Gastrocnemius medialis (tissue), 4 donors: ENCODE results near the gene POLR3H. TPM values are rescaled to one million over a fixed set of nuclear protein-coding genes. Genes with fewer than 3 reads are reported as not detected.
"Not testable (repeated sequence)": the region's sequence is repeated elsewhere in the genome, so short reads cannot be mapped to it uniquely, and the experiment has no call there.

ENCODE experiments used
- ATAC-seq, 2 donors: fragments of 150-250 bp; one replicate each; pipeline ENCODE4 v1.9.1; 2016
- DNase-seq, 2 donors: peaks; one replicate each; pipeline ENCODE4 v3.0.0-alpha.2; 2019
- H3K27ac ChIP-seq, 4 donors: fragments of 200-600 bp; sonication (generic); 1 replicate in 1 of 4; 2 replicates in 3 of 4; pipeline ENCODE4 v1.5.1; 2016 to 2018; ENCODE audit warnings: mild to moderate bottlenecking in 2 of 4, moderate library complexity in 1 of 4
- H3K27me3 ChIP-seq, 3 donors: fragments of 200-600 bp; sonication (generic) in 2 of 3; 1 replicate in 1 of 3; 2 replicates in 2 of 3; pipeline versions ENCODE4 v1.5.1 to v1.6.0; 2016 to 2019; ENCODE audit warnings: mild to moderate bottlenecking in 1 of 3, moderate library complexity in 1 of 3
- H3K36me3 ChIP-seq, 2 donors: fragments of 200-600 bp; sonication (generic) in 1 of 2; one replicate each; pipeline ENCODE4 v1.5.1; 2017 to 2018
- H3K4me1 ChIP-seq, 2 donors: fragments of 200-600 bp; sonication (generic) in 1 of 2; one replicate each; pipeline ENCODE4 v1.5.1; 2016 to 2017; ENCODE audit warnings: mild to moderate bottlenecking in 2 of 2
- H3K4me3 ChIP-seq, 4 donors: fragments of 200-600 bp; sonication (generic) in 3 of 4; 1 replicate in 1 of 4; 2 replicates in 3 of 4; pipeline ENCODE4 v1.5.1; 2016 to 2019; ENCODE audit warnings: mild to moderate bottlenecking in 2 of 4
- H3K9me3 ChIP-seq, 3 donors: fragments of 200-600 bp; sonication (generic) in 2 of 3; 1 replicate in 1 of 3; 2 replicates in 2 of 3; pipeline ENCODE4 v1.5.1; 2016 to 2019
- POLR2A ChIP-seq, 2 donors: fragments of 450-650 bp; IDR thresholded peaks; one replicate each; pipeline ENCODE4 v1.6.1; 2017; ENCODE audit warnings: antibody characterized with exemption in 2 of 2, mild to moderate bottlenecking in 2 of 2, moderate library complexity in 2 of 2
- in situ Hi-C, 4 donors: fragments of 200-750 bp; cut with MboI; loops; one replicate each; pipeline versions ENCODE4 v1.15.0 to v1.8.0; 2017; ENCODE audit warnings: low sequenced_read_pairs in 4 of 4
- intact Hi-C: fragments of 100-400 bp; cut with DNase I; formaldehyde crosslinking; loops from one replicate; pipeline ENCODE4 v1.15.1; 2023; ENCODE audit warnings: low total_unique reads
- total RNA-seq, 4 donors: library from RNA; depleted of rRNA; stranded (reverse); fragments of >200 nt; gene quantifications; one replicate each; pipeline versions ENCODE4 v1.1.0 to v1.2.3, GENCODE V29; 2016
- TF ChIP-seq, protein P1 (sequence below), 5 experiments: fragments of 450-650 bp in 3 of 5; fragments of 200-600 bp in 2 of 5; sonication (generic) in 2 of 5; IDR thresholded peaks in 4 of 5; conservative IDR thresholded peaks in 1 of 5; 1 replicate in 4 of 5; 2 replicates in 1 of 5; pipeline ENCODE4 v1.5.1; 2016 to 2019; ENCODE audit warnings: antibody characterized with exemption in 5 of 5, mild to moderate bottlenecking in 3 of 5, moderate library complexity in 3 of 5

Gene POLR3H
- total RNA-seq, 4 donors from 2014 or later, result 5.7 to 11.0 (median 6.9) TPM

- H3K4me1 ChIP-seq, result peaks cover 0 to 6% of the 10 kb centered on the region in 2 donors
- intact Hi-C loops (no loop called here), in situ Hi-C loops (no loop called here)
- no peak for TF ChIP-seq POLR2A (IDR thresholded peaks at IDR 0.05)
- TF ChIP-seq, protein P1, sequence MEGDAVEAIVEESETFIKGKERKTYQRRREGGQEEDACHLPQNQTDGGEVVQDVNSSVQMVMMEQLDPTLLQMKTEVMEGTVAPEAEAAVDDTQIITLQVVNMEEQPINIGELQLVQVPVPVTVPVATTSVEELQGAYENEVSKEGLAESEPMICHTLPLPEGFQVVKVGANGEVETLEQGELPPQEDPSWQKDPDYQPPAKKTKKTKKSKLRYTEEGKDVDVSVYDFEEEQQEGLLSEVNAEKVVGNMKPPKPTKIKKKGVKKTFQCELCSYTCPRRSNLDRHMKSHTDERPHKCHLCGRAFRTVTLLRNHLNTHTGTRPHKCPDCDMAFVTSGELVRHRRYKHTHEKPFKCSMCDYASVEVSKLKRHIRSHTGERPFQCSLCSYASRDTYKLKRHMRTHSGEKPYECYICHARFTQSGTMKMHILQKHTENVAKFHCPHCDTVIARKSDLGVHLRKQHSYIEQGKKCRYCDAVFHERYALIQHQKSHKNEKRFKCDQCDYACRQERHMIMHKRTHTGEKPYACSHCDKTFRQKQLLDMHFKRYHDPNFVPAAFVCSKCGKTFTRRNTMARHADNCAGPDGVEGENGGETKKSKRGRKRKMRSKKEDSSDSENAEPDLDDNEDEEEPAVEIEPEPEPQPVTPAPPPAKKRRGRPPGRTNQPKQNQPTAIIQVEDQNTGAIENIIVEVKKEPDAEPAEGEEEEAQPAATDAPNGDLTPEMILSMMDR (IDR thresholded peaks at IDR 0.05 in 4 of 5, conservative IDR thresholded peaks at IDR 0.05 in 1 of 5), result no peak
- H3K4me3 ChIP-seq, result no peak overlapping the region
- no peaks in the 10 kb centered on the region for H3K36me3 ChIP-seq
- no peaks in the 10 kb centered on the region for H3K9me3 ChIP-seq
- peaks cover 2 to 10% (median 6%) of the 10 kb centered on the region in 3 donors for H3K27me3 ChIP-seq
- ATAC-seq (no peak), DNase-seq (no peak)
- H3K27ac ChIP-seq, result no peak overlapping the region
Observed at GRCh38 chr22:41561788-41562187, 17.5 kb upstream of the POLR3H start.

DNA sequence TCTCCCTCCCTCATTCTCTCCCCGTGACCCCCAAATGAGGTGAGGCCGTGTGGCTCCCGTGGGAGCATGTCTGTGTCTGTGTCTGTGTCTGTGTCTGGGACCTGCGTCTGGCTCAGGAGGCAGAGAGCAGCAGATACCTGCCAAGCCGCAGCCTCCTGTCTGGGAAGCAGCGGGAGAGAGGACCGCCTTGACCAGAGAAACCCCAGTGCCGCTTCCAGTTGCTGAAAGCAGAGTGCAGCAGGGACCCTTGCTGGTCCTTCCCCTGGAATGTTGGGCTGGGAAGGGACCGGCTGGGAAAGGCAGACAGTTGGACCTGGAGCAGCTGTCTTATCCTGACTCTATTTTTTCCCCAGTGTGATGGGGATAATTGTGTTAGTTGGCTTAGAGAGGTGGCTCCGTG is 17.1 kb upstream of the POLR3H start:
- DNase-seq, result no peak
- H3K9me3 ChIP-seq, result no peaks in the 10 kb centered on the region
- no peak for ATAC-seq
- no peaks in the 10 kb centered on the region for H3K36me3 ChIP-seq
- in situ Hi-C loops, result no loop called here
- no peak overlapping the region for H3K27ac ChIP-seq
- H3K4me3 ChIP-seq, result no peak overlapping the region
- H3K27me3 ChIP-seq, result peaks cover 2 to 13% (median 6%) of the 10 kb centered on the region in 3 donors
- peaks cover 0 to 6% of the 10 kb centered on the region in 2 donors for H3K4me1 ChIP-seq
- intact Hi-C loops, result no loop called here
- TF ChIP-seq, protein P1 (IDR thresholded peaks at IDR 0.05 in 4 of 5, conservative IDR thresholded peaks at IDR 0.05 in 1 of 5), result no peak

DNA sequence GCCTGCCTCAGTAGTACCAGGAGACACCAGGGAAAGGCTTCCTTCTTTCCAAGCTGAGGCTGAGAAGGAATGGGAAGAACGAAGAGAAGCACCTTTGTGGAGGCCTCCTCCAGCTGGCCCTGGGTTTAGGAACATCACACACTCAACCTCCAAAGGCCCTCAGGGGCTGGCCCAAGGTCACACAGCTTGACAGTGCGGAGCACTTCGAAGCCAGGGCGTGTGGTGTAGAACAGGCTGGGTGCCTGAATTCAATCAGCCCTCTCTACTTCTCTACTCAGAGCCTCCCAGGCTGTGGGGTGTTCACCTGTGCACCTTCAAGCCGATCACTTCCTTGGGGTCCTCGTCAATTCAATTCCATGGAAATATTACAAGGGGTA is 15.8 kb upstream of the POLR3H start:
- H3K4me1 ChIP-seq, result no peaks in the 10 kb centered on the region
- TF ChIP-seq, protein P1 (IDR thresholded peaks at IDR 0.05 in 4 of 5, conservative IDR thresholded peaks at IDR 0.05 in 1 of 5), result no peak
- no peak for TF ChIP-seq POLR2A (IDR thresholded peaks at IDR 0.05)
- in situ Hi-C loops (no loop called here), intact Hi-C loops (no loop called here)
- no peaks in the 10 kb centered on the region for H3K36me3 ChIP-seq
- no peaks in the 10 kb centered on the region for H3K9me3 ChIP-seq
- no peak overlapping the region for H3K4me3 ChIP-seq
- no peak overlapping the region for H3K27ac ChIP-seq
- ATAC-seq (no peak), DNase-seq (no peak)
- H3K27me3 ChIP-seq, result peaks cover 2 to 14% (median 6%) of the 10 kb centered on the region in 3 donors

DNA sequence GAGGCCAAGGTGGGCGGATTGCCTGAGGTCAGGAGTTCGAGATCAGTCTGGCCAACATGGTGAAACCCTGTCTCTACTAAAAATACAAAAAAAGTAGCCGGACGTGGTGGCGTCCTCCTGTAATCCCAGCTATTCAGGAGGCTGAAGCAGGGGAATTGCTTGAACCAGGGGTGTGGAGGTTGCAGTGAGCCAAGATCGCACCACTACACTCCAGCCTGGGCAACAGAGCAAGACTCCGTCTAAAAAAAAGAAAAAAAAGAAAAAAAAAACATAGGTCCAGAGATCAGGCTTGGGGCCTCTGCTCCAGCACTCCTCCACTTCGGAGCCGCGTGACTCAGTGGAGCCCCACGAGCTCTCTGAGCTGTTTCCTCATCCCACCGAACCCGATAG is 14.0 kb upstream of the POLR3H start:
- ATAC-seq, H3K9me3 ChIP-seq, H3K36me3 ChIP-seq, DNase-seq, in situ Hi-C loops, H3K4me3 ChIP-seq, intact Hi-C loops, H3K27ac ChIP-seq, H3K4me1 ChIP-seq: not testable (repeated sequence)
- peaks cover 2 to 14% (median 6%) of the 10 kb centered on the region in 3 donors for H3K27me3 ChIP-seq

DNA sequence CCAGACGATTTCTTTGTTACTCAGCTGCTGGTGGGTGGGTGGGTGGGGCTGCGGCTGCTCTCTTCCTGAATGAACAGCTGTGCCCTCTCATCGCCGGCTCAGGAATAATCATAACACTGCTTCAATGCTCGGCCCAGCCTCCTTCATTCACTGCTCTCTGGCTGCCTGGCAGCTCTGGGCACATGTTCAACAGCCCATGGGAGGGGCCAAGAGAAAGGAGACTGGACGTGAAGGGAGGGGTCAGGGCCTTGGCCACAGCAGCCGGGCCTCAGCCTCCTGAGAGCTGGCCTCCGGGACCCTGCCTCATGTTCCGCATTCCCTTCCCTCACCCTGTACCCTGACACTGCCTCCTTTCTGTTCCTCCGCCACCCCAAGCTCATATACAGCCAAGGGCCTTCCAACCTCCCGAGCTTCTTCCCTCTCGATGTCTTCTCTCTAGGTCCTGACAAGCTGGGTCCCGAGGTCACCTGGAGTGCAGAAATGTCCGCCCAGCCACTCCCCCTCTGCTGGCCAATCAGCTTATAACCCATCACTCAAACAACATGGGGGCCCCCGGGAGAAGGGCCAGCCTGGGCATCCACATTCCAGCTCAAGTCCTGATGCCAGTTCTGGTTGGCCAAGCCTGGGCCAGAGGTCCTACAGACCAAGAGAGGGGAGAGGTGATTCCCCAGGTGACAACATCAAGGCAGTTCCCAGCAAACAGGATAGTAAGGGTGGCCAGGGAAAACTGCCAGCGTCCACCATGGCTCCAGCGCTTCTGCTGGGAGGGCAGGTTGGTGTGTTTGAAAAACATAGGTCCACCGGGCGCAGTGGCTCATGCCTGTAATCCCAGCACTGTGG is 13.4 kb upstream of the POLR3H start:
- Histone ChIP-seq H3K27ac (no peak overlapping the region), H3K9me3 (no peaks in the 10 kb centered on the region), H3K4me3 (no peak overlapping the region), H3K27me3 (peaks cover 2 to 14% (median 6%) of the 10 kb centered on the region in 3 donors), H3K36me3 (no peaks in the 10 kb centered on the region), H3K4me1 (no peaks in the 10 kb centered on the region)
- ATAC-seq (peak in 1 of 2 donors; percentile 25), DNase-seq (no peak)
- TF ChIP-seq, protein P1 (IDR thresholded peaks at IDR 0.05 in 4 of 5, conservative IDR thresholded peaks at IDR 0.05 in 1 of 5), result no peak
- no peak for TF ChIP-seq POLR2A (IDR thresholded peaks at IDR 0.05)
- in situ Hi-C loops, result no loop called here
- intact Hi-C loops, result no loop called here
